COLO668 (cell line): ENCODE results near the gene CNPY1.

ENCODE experiments used
- DNase-seq: peaks from one replicate; lab custom pipeline; 2025; ENCODE audit not compliant: unreplicated experiment; lab: John Stamatoyannopoulos, UW

CNPY1 gene

GRCh38 chr7:155490697-155491628 lies 55.4 kb downstream of the CNPY1 start:
- DNase-seq = no peak

DNA sequence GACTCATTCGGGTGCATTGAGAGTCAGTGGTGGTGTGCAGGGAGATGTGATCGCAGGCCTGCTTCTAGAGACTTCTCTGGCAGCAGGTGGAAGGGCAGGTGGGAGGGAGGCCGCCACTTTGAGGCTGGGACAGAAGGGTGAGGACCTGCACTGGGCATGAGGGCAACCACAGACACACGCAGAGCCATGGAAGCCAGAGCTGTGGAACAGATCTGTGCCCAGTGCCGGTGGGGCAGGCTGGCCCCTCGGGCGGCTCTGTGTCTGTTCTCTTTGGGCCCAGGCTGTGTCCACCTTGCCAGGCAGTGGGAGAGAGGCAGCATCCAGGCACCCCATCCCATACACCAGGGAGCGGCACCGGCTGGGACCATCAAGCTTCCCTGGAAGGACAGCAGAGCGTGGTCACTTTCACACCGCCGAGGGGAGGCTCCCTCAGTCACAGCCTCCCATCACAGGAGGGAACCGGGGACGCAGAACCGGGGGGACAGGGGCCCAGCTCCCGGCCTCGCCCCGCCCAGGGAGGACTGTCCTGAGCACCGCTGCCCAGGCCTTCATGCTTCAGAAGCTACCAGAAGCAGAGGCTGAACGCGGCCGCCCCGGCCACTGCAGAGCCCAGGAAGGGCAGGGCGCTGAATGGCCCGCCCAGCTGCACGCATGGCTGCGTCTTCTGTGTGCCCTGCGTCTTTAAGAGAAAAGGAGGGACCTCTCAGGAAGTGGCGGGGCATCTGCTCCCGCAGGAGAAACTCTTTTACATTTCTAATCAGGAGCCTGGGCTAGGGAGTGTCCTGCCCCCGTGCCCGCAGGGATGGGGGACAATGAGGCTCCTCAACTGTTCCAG lies 56.3 kb downstream of the CNPY1 start:
- DNase-seq = no peak

GRCh38 chr7:155489158-155489840 lies 57.1 kb downstream of the CNPY1 start:
- DNase-seq = no peak

DNA sequence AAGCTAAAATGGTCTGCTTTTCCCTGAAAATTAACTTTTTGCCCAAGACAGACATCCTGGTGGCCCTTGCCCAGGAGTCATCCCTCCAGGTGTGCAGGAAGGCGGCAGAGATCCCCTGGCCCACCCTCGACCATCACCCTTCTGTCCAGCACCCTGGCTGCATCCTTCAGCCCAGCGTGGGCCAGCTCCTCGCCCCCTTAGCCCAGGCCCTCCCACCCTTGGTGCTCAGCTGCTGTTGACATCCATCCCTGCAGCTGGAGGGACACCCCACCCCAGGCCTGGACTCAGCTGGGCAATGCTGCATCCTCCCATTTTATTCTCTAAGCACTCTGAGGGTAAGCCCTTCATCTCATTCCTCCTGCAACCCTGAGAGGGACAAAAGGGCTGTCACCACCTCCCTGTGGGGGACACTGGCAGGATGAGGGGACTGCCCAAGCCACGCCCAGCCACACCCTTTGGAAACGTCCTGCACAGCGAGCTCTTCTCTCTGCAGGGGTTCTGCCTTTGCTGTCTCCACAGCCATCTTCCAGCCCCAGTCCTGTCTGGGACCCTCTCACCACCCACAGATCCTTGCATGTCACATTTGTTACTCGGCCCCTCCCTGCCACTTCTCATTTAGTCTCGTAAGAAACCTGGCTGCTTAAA lies 57.8 kb downstream of the CNPY1 start:
- DNase-seq = no peak

DNA sequence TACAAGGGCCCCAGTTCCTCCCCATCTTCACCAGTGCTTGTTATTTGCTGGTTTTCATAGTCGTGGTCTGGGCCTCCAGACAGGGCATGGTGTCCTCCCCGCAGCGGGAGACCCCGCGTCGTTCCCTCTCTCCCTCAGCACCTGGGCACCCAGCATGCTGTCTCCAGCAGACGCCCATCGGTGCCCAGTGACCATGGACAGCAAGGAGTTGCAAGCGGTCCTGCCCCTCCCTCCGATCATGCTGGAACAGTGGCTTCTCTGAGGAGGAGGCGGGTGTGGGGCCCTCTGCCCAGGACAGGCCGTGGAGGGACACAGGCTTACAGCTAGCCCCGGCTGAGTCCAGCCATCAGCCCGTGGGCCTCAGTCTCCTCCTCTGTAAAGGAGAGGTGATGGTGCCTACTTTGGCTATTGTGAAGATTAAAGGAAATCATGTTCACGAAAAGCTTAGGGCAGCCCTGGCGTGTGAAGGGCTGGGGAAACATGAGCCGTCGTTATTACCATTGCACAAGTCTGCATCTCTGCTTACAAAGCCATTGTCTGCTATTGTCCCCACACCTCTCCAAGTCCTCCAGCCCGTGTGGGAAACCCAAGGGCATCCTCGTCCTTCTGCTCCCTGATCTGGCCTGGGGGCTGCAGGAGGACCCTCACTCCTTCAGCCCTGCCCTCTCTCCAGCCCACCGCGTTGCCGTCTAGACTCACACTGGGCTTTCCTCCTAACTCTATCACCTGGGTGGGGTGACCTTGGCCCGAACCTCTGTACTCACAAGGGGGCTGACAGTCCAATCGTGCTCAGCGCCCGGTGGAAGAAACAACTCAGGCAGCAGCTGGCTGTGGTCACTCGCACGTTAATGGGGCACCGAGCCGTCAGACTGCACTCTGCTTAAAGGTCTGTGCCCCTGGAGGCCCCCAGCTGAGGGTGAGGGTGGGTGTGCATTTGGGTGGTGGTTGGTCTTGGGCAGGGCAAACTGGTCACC lies 58.6 kb downstream of the CNPY1 start:
- no peak for DNase-seq

DNA sequence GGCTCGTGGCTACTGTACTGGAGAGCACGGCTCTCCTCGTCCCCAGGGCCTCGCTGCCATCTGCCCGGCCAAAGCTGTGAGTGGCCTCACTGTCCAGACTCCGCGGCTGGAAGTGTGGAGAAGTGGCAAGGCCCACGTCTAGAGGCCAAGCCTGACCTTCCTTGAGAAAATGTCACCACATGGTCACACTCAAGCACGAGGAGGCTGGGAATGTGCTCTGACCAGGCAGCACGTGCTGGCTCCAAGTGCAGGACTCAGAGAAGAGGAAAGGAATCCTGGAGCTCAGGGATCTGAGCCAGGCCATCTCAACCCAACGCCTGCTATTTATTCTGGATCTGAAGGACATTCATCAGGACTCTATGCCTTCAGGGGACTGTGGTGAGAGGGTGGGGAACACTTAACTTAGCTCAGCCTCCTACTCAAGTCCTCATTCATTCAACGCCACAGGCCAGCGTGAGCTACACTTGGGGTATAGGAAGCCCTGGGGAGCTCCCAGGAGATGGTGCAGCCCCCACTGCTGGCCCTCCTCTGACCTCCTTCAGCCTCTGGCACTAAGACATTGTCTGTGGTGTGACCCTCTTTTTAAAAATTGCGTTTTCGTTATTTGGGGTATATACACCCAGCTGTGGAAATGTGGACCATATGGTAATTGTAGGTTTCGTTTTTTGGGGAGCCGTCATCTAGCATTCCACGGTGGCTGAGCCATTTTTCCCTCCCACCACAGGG lies 59.4 kb downstream of the CNPY1 start:
- DNase-seq = no peak

- DNase-seq = no peak
Measured at GRCh38 chr7:155484483-155485399, 61.6 kb downstream of the CNPY1 start.

- no peak for DNase-seq
Measured at GRCh38 chr7:155483868-155484325, 62.5 kb downstream of the CNPY1 start.

DNA sequence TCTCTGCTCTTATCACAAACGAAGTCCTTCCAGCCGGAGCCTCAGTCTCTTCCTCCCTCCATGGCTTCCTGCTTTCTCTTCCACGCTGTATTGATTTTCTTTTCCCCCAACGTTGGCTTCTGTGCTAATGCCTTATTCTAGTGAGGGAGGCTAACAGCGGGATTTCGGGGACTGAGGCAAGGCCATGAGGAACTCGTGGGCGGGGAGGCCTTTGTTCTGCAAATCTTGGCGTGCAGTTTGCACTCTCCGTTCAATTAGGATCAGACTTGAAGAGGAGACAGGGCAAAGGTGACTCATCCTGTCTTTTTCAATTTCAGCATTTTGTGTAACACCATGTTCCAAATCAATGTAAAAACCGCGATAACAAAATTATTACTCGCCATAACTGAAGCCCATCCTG lies 63.1 kb downstream of the CNPY1 start:
- DNase-seq = no peak

- no peak for DNase-seq
Measured at GRCh38 chr7:155482511-155483183, 63.7 kb downstream of the CNPY1 start.

- no peak for DNase-seq
Measured at GRCh38 chr7:155481764-155482163, 64.6 kb downstream of the CNPY1 start.

DNA sequence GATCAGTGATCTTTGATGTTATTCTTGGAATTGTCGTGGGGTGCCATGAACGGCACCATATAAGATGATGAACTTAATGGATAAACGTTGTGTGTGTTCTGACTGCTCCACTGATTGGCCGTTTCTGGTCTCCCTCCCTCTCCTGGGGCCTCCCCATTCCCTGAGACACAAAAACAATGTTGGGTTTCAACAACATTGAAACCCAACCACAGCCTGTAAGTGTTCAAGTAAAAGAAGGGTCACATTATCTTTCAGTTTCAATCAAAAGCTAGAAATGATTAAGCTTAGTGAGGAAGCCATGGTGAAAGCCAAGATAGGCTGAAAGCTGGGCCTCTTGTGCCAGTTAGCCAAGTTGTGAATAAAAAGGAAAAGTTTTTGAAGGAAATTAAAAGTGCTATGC lies 68.9 kb downstream of the CNPY1 start:
- no peak for DNase-seq

DNA sequence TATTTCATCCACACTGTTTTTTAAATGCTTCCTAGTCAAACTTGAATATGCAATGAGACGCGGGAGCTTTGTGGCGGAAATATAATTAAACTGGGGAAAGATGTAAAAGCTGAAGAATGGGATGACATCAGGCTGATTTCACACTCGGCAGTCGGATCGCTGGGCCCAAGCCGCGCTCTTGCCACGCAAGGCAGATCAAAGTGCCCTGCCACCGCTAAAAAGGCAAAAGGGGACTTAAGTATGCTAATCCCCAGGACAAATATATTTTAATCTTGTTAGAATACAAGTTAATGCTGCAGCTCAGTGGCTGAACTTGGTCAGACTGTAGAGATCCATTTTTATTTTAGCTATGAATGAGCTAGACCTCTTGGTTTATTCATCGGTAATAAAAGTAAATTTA lies 74.6 kb downstream of the CNPY1 start:
- DNase-seq = no peak

GRCh38 chr7:155470686-155471638 lies 75.4 kb downstream of the CNPY1 start:
- no peak for DNase-seq

DNA sequence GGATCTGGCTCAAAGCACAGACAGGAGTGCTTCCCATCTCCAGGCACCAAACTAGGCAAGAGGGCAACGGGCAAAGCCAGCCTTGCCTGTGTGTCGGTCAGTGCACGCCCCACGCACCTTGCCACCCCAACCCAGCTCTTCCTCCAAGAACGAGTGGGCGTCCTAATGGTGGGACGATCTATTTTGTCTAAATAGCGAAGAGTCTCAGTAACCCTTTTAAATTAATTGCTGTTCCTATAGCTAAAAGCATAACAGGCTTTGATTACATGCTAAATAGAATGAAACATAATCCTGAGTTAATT lies 76.2 kb downstream of the CNPY1 start:
- DNase-seq = no peak
